HuH-7 (cell line): Measurements from ENCODE around the gene LIMK1.

Source experiments
- DNase-seq: peaks from one replicate; pipeline ENCODE4 v3.0.0; 2011; ENCODE audit warnings: low spot score

The LIMK1 gene

DNA sequence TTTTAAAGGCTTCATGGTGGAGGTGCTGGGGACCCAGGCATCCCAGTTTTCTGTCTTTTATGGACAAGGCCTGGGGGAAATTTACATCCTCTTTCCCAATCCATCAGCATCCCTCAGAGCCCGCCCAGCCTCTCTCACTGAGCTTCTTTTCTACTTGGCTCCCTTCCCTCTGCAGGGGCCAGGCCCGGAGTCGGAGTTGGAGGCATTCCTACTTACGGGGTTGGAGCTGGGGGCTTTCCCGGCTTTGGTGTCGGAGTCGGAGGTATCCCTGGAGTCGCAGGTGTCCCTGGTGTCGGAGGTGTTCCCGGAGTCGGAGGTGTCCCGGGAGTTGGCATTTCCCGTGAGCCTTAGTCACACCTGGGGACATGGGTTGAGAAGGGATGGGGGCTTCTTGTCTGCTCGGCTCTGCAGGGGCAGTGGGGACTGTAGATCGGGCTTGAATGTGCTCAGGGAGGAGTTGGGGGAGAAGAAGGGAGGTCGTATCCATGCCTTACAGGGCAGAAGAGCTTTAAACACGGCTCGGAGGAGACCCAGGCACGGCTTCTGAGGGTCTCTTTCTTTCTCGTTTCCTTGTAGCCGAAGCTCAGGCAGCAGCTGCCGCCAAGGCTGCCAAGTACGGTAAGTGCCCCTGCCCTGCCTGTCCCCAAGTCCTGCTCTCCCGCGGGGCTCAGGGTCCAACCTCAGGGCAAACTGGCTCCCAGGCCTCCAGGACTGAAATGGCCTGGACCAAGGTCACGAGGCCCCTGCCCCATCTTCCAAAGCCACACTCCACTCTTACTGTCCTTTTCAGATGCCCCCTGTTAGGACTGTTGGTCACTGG is 27.3 kb upstream of the LIMK1 start:
- DNase-seq: no peak

DNA sequence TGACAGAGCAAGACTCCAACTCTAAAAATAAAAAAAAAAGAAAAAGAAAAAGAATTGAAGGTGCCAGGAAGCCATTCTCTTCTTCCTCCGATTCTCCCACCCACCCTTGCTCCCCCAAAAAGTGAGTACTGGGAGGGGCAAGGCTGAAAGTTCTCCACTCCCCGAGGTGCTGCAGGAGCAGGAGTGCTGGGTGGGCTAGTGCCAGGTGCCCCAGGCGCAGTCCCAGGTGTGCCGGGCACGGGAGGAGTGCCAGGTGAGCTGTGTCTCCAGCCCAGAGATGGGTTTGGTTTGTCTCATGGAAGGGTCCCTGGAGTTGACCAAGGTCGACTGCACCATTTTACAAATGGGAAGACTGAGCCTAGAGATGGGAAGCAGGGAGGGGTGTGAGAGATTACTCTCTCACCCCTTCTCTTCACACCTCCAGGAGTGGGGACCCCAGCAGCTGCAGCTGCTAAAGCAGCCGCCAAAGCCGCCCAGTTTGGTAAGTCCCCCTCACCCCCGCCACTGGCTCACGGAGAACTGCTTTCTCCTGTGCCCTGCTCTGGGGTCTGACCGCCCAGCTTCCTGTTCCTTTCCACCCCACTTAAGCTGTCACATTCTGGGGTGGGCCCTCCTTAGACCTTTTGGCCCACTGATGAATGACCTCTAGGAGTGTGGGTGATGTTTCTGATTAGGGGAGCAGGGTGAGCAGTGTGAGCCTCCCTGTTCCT is 26.2 kb upstream of the LIMK1 start:
- no peak for DNase-seq

DNA sequence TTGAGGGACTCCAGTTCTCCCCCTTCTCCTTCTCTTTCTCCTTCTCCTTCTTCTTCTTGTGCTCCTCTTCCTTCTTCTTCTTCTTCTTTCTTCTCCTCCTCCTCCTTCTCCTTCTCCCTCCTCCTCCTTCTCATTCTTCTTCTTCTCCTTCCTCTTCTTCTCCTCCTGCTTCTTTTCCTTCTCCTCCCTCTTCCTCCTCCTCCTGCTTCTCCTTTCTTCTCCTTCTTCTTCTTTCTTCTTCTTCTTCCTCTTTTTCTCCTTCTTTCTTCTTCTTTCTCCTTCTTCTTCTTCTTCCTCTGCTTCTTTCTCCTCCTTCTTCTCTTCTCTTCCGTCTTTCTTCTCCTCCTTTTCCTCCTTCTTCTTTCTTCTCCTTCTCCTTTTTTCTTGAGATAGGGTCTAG is 25.6 kb upstream of the LIMK1 start:
- no peak for DNase-seq

DNA sequence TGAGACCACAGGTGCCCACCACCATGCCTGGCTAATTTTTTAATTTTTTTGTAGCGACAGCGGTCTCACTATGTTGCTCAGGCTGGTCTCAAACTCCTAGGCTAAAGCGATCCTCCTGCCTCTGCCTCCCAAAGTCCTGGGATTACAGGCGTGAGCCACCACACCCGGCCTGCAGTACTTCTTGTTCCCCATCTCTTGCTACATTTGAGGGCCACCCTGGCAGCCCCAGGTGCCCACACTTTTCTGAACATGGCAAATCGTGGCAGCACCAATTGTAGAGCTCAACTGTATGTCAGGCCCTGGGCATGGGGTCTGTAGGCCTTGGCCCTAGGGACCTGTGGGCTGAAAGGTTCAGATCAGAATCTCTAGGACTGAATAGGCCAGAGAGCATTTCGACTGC is 25.1 kb upstream of the LIMK1 start:
- DNase-seq: no peak

DNA sequence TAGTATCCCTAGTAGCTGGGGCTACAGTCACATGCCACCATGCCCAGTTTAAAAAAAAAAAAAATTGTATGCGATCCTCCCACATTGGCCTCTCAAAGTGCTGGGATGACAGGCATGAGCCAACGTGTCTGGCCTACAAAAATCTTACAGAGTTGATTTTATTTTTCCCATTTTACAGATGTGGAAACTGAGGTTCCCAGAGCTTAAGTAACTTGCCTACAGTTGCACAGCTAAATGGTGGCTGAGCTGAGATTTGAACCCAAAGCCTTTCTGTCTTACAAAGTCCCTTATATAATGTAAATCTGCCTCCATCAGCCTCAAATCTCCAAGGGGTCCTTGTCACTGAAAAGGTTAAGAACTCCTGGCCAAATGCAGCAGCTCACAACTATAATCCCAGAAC is 24.6 kb upstream of the LIMK1 start:
- DNase-seq: no peak

DNA sequence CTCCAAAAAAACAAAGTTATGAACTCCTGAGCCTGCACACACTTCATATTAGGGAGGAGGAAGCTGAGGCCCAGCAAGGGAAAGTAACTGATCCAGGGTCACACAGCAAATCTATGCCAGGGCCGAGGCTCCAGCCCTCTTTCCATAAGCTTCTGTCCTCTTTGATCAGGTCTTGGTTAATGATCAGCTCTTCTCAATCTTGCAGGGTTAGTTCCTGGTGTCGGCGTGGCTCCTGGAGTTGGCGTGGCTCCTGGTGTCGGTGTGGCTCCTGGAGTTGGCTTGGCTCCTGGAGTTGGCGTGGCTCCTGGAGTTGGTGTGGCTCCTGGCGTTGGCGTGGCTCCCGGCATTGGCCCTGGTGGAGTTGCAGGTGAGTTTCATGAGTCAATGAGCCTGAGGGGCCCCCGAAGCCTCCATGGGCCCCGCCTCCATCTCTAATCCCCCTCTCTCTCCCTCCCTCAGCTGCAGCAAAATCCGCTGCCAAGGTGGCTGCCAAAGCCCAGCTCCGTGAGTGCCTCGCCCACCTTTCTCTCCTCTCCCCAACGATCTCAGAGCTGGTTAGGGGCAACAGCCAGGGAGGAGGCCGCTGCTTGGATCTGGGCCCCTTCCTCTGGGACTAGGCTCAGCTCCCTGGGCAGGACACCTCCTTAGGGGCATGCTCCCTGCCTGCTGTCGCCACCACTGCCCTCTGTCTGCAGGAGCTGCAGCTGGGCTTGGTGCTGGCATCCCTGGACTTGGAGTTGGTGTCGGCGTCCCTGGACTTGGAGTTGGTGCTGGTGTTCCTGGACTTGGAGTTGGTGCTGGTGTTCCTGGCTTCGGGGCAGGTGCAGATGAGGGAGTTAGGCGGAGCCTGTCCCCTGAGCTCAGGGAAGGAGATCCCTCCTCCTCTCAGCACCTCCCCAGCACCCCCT is 23.7 kb upstream of the LIMK1 start:
- DNase-seq: no peak

DNA sequence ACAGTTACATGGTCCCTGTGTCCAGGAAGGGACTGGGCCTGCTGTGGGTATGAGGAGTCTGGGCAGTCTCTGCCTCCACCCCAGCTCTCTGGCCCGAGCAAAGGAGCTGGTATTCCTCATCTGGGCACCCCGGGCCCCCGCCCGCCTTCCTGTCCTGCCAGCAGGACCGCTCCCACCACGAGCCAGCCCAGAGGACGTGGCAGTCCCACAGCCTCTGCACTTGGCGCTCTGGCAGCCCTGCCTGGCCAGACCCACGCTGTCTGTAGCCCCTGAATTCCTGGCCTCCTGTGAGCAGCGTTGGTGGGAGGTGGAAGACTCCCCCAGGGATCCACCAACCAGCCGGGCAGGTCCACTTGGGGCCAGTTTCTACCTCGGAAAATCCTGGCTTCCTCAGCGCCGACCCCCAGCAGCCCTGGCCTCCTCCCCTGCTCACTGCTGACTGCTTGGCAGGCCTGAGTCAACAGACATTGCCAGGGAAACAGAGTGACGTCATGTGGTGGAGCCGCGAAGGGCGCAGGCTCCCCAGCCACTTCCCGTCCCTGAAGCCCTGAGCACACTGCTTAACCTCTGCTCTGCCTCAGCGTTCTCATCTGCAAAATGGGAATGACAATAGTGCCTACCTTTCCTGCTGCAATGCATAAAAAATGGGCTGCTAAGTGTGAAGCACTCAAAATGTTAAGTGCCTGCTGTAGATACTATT is 21.6 kb upstream of the LIMK1 start:
- DNase-seq: no peak

DNA sequence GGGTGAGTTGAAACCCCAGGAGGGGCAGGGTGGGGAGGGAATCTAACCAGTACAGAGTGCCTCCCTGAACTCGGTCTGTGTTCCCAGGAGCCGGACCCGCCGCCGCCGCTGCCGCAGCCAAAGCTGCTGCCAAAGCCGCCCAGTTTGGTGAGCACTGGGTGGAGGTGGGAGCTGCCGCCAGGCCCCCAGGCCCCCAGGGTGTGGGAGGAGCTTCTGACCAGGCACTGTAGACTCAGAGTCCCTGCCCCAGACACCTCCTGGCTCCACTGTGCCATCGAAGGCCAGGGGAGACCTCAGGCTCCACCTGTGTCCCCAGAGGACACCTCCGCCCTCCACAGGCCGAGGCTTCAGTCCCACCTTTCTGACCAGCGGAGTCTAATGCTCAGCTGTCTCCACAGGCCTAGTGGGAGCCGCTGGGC is 20.4 kb upstream of the LIMK1 start:
- no peak for DNase-seq

DNA sequence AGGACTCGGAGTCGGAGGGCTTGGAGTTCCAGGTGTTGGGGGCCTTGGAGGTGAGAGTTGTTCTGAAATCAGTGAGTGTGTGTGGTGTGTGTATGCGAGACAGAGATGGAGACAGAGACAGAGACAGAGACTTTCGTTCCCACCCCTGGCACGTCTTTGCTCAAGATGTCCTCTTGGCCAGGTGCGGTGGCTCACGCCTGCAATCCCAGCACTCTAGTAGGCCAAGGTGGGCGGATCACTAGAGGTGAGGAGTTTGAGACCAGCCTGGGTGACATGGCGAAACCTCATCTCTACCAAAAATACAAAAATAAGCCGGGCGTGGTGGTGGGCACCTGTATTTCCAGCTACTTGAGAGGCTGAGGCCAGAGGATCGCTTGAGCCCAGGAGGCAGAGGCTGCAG is 20.0 kb upstream of the LIMK1 start:
- DNase-seq: no peak

DNA sequence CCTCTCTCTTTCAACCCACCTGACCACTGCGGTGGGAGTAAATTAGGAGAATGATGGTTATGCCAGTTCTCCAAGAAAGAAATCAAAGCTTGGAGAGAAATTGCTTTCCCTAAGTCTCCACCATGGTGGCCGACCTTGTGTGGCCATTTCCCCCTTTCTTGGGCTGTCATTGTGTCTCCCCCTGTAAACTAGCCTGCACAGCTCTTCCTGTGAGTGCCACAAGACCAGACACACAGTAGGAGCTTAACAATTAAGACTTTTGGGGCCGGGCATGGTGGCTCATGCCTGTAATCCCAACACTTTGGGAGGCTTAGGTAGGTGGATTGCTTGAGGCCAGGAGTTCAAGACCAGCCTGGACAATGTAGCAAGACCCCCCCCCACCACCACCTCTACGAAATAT is 18.9 kb upstream of the LIMK1 start:
- no peak for DNase-seq

DNA sequence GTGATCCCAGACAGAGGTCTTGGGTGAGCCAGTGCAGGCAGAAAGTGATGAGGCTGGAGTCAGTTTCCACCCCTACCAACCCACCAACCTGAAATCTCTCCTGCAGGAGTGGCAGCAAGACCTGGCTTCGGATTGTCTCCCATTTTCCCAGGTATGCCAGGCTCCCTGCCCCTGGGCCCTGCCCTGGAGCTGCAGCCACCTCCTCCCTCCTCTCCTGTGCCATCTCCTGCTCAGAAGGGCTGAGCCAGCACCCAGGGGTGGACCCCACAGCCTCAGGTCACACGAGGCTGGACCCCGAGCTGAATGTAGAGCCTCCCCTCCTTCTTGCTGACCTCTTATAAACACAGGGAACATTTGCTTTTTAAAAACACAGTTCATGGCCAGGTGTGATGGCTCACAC is 17.0 kb upstream of the LIMK1 start:
- DNase-seq: no peak

DNA sequence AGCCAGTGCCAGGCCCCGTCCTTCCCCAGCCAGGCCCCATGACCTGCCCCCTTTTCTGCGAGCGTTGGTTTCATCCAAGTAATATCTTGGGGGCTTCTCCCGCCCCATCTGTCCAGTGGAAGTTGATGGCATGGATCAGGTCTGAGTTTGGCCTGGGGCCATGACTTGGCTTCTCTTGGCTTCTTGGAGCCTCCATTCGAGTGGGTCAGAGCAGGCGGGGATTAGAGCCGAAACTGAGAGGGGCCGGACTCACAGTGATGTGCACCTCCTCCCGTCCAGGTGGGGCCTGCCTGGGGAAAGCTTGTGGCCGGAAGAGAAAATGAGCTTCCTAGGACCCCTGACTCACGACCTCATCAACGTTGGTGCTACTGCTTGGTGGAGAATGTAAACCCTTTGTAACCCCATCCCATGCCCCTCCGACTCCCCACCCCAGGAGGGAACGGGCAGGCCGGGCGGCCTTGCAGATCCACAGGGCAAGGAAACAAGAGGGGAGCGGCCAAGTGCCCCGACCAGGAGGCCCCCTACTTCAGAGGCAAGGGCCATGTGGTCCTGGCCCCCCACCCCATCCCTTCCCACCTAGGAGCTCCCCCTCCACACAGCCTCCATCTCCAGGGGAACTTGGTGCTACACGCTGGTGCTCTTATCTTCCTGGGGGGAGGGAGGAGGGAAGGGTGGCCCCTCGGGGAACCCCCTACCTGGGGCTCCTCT is 15.1 kb upstream of the LIMK1 start:
- no peak for DNase-seq

DNA sequence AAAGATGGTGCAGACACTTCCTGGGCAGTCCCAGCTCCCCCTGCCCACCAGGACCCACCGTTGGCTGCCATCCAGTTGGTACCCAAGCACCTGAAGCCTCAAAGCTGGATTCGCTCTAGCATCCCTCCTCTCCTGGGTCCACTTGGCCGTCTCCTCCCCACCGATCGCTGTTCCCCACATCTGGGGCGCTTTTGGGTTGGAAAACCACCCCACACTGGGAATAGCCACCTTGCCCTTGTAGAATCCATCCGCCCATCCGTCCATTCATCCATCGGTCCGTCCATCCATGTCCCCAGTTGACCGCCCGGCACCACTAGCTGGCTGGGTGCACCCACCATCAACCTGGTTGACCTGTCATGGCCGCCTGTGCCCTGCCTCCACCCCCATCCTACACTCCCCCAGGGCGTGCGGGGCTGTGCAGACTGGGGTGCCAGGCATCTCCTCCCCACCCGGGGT is 14.5 kb upstream of the LIMK1 start:
- no peak for DNase-seq

DNA sequence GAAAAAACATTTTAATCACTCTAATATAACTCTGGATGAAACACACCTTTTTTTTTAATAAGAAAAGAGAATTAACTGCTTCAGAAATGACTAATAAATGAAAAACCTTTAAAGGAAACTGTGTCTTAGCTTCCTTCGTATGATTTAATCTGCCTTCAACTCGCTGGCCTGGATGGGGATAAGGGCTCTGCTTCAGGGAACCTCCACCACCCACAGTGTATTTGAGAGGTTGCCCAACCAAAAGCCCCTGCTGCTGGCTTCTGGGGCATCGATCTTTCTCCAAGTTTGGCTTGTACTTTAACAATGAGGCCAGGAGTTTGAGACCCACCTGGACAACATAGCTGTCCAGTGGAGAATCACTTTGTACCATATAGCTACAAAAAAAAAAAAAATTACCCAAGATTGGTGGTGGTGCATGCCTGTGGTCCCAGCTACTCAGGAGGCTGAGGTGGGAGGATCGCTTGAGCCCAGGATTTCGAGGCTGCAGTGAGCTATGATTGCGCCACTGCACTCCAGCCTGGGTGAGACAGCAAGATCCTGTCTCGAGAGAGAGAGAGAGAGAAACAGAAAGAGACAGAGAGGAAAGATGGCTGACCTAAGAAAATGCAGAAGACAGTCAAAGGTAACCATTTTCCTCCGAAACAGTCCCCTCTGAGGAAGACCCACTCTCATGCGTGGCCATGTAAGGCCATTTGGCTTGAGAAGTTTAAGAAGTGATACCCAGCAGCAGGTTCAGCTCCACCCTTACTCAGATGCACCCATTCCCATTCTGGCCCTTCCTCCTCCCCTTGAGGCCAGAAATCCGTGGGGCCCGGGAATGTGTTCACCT is 13.6 kb upstream of the LIMK1 start:
- DNase-seq: no peak

DNA sequence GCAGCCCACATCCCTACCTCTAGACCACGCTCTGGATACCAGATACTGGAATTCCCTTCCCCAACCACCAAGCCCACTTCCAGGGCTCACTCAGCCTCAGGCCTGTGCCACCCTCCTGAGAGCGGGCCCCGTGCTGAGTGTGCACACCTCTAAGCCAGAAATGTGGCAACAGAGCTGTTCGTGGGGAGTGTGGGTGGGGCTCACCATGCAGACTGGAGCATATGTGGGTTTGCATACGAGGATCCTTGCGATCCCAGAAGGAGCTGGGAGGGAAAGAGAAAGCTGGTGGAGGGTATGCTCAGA is 13.0 kb upstream of the LIMK1 start:
- no peak for DNase-seq

DNA sequence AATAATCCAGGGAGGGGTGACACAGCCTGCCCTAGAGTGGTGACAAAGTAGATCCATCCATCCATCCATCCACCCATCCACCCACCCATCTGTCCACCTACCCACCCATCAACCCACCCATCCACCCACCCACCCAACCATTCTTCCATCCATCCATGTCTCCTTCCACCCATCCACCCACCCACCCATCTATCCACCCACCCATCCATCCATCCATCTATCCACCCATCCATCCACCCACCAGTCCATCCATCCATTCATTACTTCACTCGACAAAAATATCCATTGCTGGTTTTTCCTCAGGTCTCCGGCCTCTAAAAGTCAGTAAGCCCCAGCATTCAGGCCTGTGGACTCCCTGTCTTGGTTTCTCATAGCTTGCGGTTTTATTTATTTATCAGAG is 12.5 kb upstream of the LIMK1 start:
- DNase-seq: no peak

DNA sequence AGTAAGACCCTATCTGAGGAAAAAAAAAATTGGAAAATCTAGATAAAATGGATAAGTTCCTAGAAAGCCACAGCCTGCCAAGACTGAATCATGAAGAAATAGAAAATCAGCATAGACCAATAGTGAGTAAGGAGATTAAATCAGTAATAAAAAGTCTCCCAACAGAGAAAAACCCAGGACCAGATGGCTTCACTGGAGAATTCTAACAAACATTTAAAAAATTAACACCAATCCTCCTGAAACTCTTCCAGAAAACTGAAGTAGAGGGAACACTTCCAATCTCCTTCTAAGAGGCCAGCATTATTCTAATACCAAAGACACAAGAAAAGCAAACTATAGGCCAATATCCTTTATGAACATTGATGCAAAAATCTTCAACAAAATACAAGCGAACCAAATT is 8.8 kb upstream of the LIMK1 start:
- no peak for DNase-seq

DNA sequence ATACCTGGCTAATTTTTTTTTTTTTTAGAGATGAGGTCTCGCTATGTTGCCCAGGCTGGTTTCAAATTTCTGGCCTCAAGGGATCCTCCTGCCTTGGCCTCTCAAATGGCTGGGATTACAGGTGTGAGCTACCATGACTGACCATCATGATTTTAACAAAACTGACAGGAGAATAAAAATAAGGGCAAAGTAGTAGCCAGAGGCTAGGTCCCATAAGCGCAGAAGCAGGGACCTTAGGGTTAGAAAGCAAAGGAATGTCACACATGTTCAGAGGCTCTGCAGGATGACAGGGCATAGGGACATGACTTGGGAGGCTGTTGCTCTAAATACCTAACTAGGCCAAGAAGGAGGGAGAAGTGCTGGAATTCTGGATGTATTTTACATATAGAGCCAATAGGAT is 5.1 kb upstream of the LIMK1 start:
- no peak for DNase-seq

DNA sequence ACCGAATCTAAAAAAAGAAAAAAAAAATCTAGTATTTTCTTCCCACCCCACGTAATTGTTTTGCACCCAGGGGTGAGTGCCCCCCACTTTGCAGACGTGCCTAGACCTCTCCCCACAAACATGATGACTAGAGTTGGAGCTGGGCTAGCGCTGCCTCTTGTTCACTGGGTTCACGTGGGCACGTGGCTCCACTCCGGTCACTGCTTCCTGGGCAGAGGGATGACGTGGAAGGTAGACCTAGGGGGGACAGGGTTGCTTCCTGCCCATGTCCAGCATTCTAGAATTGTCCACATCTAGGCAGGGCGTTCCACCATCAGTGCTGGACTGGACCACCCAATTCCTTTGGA is 861 bp upstream of the LIMK1 start:
- DNase-seq: no peak

DNA sequence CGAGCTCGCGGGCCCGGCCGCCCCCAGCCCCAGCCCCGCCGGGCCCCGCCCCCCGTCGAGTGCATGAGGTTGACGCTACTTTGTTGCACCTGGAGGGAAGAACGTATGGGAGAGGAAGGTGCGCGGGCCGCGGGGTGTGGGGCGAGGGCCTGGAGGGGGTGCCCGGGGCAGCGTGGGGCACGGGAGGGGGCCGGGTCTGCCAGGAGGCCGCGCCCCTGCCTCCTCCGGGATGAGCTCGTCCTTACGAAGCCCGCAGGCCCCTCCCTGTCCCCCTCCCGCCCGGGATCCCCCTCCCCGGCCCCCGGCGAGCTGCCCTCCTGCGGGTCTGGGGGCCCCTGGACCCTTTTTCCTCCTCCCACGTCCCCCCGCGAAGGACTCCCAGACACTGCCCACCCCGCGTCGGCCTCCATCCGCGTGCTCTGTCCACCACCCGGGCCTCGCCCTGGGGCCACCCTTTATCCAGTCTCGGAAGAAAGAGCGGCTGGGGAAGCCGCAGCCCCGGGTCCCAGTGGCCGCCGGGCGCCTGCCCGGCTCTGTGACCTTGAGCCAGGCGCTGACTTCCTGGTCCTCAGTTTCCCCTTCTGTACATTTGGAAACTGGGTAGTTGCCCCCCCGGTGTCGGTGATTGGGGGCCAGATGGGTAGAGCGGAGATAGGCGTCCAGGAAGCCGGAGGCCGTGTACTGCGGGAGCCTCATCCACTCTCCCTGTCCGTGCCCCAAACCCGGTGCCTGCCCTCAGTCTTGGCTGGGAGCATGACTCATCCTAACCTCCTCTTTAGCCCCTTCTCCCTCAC is 521 bp downstream of the LIMK1 start:
- peak; percentile 66 for DNase-seq
